Activated CD4-positive, alpha-beta memory T cell treated with anti-CD3 and anti-CD28 coated beads, Interleukin-2, amount 10 ng/mL, durations not matched to agents 7 days and 5 days (primary cell): ENCODE data around the gene UCP3. TPM values are rescaled to one million over a fixed set of nuclear protein-coding genes. Genes with fewer than 3 reads are reported as not detected.
A peak's percentile ranks its signal among the peaks of the same experiment; 100 is the strongest.
"Not testable (repeated sequence)": the region's sequence is repeated elsewhere in the genome, so short reads cannot be mapped to it uniquely, and the experiment has no call there.

Experiments used
- CTCF ChIA-PET: fragments of 350-600 bp; sonication (Branson Sonifier 250); formaldehyde crosslinking; loops from one replicate; lab custom pipeline; 2021; ENCODE audit warnings: antibody characterized with exemption, inconsistent platforms; lab: Charles Lee
- POLR2A ChIA-PET: fragments of 350-600 bp; sonication (Branson Sonifier 250); formaldehyde crosslinking; loops from one replicate; lab custom pipeline; 2021; ENCODE audit warnings: antibody characterized with exemption; lab: Charles Lee
- DNase-seq: peaks from one replicate; pipeline ENCODE4 v3.0.0-alpha.2; 2020
- H3K27ac Mint-ChIP-seq: one replicate; pipeline ENCODE4 v1.8.0; 2021; ENCODE audit warnings: mild to moderate bottlenecking, mixed read lengths
- H3K27me3 Mint-ChIP-seq: one replicate; pipeline ENCODE4 v1.8.0; 2021; ENCODE audit warnings: mixed read lengths
- H3K36me3 Mint-ChIP-seq: one replicate; pipeline ENCODE4 v1.8.0; 2021; ENCODE audit warnings: low read depth, mixed read lengths
- H3K4me1 Mint-ChIP-seq: one replicate; pipeline ENCODE4 v1.8.0; 2021; ENCODE audit warnings: mixed read lengths
- H3K4me3 Mint-ChIP-seq: one replicate; pipeline ENCODE4 v1.8.0; 2021; ENCODE audit warnings: mild to moderate bottlenecking, mixed read lengths
- H3K9me3 Mint-ChIP-seq: one replicate; pipeline ENCODE4 v1.8.0; 2021; ENCODE audit warnings: mixed read lengths
- total RNA-seq, 2 experiments: library from RNA; stranded (reverse); gene quantifications; one replicate each; pipeline ENCODE4 v1.2.3, GENCODE V29; 2021

Gene UCP3
- total RNA-seq, 2 experiments from 2014 or later: 1.8 to 2.4 TPM

GRCh38 chr11:73995731-73996130 lies 13.2 kb downstream of the UCP3 start:
- H3K36me3 Mint-ChIP-seq: peaks cover 7% of the 10 kb centered on the region
- H3K27me3 Mint-ChIP-seq: no peaks in the 10 kb centered on the region
- ChIA-PET POLR2A (interaction anchor here (1.1 to 10.1 kb wide), 15 partner anchors 9 to 174 kb away, joined by 3 to 185 read pairs (median 7); partner anchors contain the start of genes C2CD3, UCP2 and UCP3), CTCF (interaction anchor here (1.8 to 2.5 kb wide), 3 partner anchors 9 to 16 kb away, joined by 10 to 17 read pairs (median 13); partner anchors contain the start of gene UCP2)
- peaks cover 73% of the 10 kb centered on the region for H3K4me1 Mint-ChIP-seq
- peak overlapping the region; percentile 44 for H3K4me3 Mint-ChIP-seq
- H3K9me3 Mint-ChIP-seq: no peaks in the 10 kb centered on the region
- DNase-seq: peak; percentile 53
- peak overlapping the region; percentile 87 for H3K27ac Mint-ChIP-seq

GRCh38 chr11:73995247-73995646 lies 13.6 kb downstream of the UCP3 start:
- ChIA-PET CTCF (interaction anchor here (1.8 to 2.5 kb wide), 3 partner anchors 10 to 15 kb away, joined by 10 to 17 read pairs (median 13); partner anchors contain the start of gene UCP2), POLR2A (interaction anchor here (0.6 to 10.1 kb wide), 17 partner anchors 8 to 175 kb away, joined by 3 to 185 read pairs (median 6); partner anchors contain the start of genes C2CD3, UCP2 and UCP3)
- Mint-ChIP-seq H3K27ac (peak overlapping the region; percentile 87), H3K4me3 (peak overlapping the region; percentile 44), H3K27me3 (no peaks in the 10 kb centered on the region), H3K36me3 (peaks cover 7% of the 10 kb centered on the region), H3K4me1 (peaks cover 70% of the 10 kb centered on the region), H3K9me3 (no peaks in the 10 kb centered on the region)
- DNase-seq: no peak

- H3K27me3 Mint-ChIP-seq: no peaks in the 10 kb centered on the region
- H3K36me3 Mint-ChIP-seq: no peaks in the 10 kb centered on the region
- no peak overlapping the region for H3K4me3 Mint-ChIP-seq
- H3K9me3 Mint-ChIP-seq: no peaks in the 10 kb centered on the region
- ChIA-PET POLR2A (interaction anchor here (0.8 to 10.1 kb wide), 6 partner anchors 10 to 179 kb away, joined by 3 to 185 read pairs (median 4); partner anchors contain the start of genes C2CD3, PPME1 and UCP2), CTCF (interaction anchor here (1.5 to 2.1 kb wide), 3 partner anchors 11 to 28 kb away, joined by 5 to 7 read pairs (median 6); no protein-coding TSS in a partner anchor)
- DNase-seq: no peak
- peaks cover 43% of the 10 kb centered on the region for H3K4me1 Mint-ChIP-seq
- H3K27ac Mint-ChIP-seq: peak overlapping the region; percentile 44
These were observed 17.3 kb downstream of the UCP3 start for GRCh38 chr11:73991471-73992006.

GRCh38 chr11:73990730-73991129 lies 18.2 kb downstream of the UCP3 start:
- ChIA-PET CTCF (interaction anchor here (1.2 to 2.1 kb wide), 4 partner anchors 11 to 180 kb away, joined by 3 to 6 read pairs (median 5); partner anchors contain the start of genes C2CD3 and PPME1), POLR2A (interaction anchor here (10.1 kb wide), 1 partner anchor 9 kb away, joined by 185 read pairs; the partner anchor contains the start of gene UCP2)
- H3K27ac Mint-ChIP-seq: no peak overlapping the region
- H3K36me3 Mint-ChIP-seq: no peaks in the 10 kb centered on the region
- H3K27me3 Mint-ChIP-seq: no peaks in the 10 kb centered on the region
- DNase-seq: no peak
- peaks cover 37% of the 10 kb centered on the region for H3K4me1 Mint-ChIP-seq
- no peaks in the 10 kb centered on the region for H3K9me3 Mint-ChIP-seq
- no peak overlapping the region for H3K4me3 Mint-ChIP-seq

- Mint-ChIP-seq H3K36me3 (no peaks in the 10 kb centered on the region), H3K27me3 (no peaks in the 10 kb centered on the region), H3K27ac (no peak overlapping the region), H3K9me3 (no peaks in the 10 kb centered on the region), H3K4me1 (peaks cover 35% of the 10 kb centered on the region), H3K4me3 (no peak overlapping the region)
- ChIA-PET POLR2A (no interaction called here), CTCF (no interaction called here)
- DNase-seq: no peak
These were observed 19.7 kb downstream of the UCP3 start for GRCh38 chr11:73989156-73989555.

GRCh38 chr11:73988227-73988626 lies 20.7 kb downstream of the UCP3 start:
- no peaks in the 10 kb centered on the region for H3K27me3 Mint-ChIP-seq
- H3K36me3 Mint-ChIP-seq: no peaks in the 10 kb centered on the region
- DNase-seq: no peak
- ChIA-PET CTCF (no interaction called here), POLR2A (no interaction called here)
- no peak overlapping the region for H3K27ac Mint-ChIP-seq
- H3K9me3 Mint-ChIP-seq: no peaks in the 10 kb centered on the region
- H3K4me1 Mint-ChIP-seq: peaks cover 44% of the 10 kb centered on the region
- H3K4me3 Mint-ChIP-seq: no peak overlapping the region

- CTCF ChIA-PET, DNase-seq, H3K27me3 Mint-ChIP-seq, H3K9me3 Mint-ChIP-seq, H3K4me3 Mint-ChIP-seq: not testable (repeated sequence)
- POLR2A ChIA-PET: interaction anchor here (0.7 to 12.3 kb wide), 2 partner anchors 9 to 16 kb away, joined by 4 to 264 read pairs; no protein-coding TSS in a partner anchor
- H3K36me3 Mint-ChIP-seq: peaks cover 22% of the 10 kb centered on the region
- H3K4me1 Mint-ChIP-seq: peaks cover 24% of the 10 kb centered on the region
- peak overlapping the region; percentile 21 for H3K27ac Mint-ChIP-seq
These were observed 23.2 kb downstream of the UCP3 start for GRCh38 chr11:73985661-73986060.

- POLR2A ChIA-PET: interaction anchor here (1.5 to 12.3 kb wide), 6 partner anchors 12 to 187 kb away, joined by 5 to 264 read pairs (median 70); partner anchors contain the start of genes C2CD3, PPME1 and UCP3
- Mint-ChIP-seq H3K27me3 (no peaks in the 10 kb centered on the region), H3K9me3 (no peaks in the 10 kb centered on the region), H3K36me3 (peaks cover 40% of the 10 kb centered on the region), H3K4me1 (peaks cover 39% of the 10 kb centered on the region), H3K4me3 (peak overlapping the region; percentile 96), H3K27ac (peak overlapping the region; percentile 98)
- CTCF ChIA-PET: interaction anchor here (0.8 to 2.7 kb wide), 5 partner anchors 11 to 406 kb away, joined by 3 to 10 read pairs (median 3); no protein-coding TSS in a partner anchor
- DNase-seq: no peak
These were observed 24.9 kb downstream of the UCP3 start for GRCh38 chr11:73983741-73984538.

GRCh38 chr11:73982990-73983740 lies 25.7 kb downstream of the UCP3 start:
- DNase-seq: peak; percentile 96
- ChIA-PET POLR2A (interaction anchor here (0.7 to 12.3 kb wide), 15 partner anchors 13 to 510 kb away, joined by 3 to 264 read pairs (median 7); partner anchors contain the start of genes C2CD3, LIPT2, PPME1 and UCP3), CTCF (interaction anchor here (0.9 to 2.7 kb wide), 6 partner anchors 9 to 25 kb away, joined by 3 to 10 read pairs (median 4); no protein-coding TSS in a partner anchor)
- Mint-ChIP-seq H3K27ac (peak overlapping the region; percentile 98), H3K4me3 (peak overlapping the region; percentile 96), H3K27me3 (no peaks in the 10 kb centered on the region), H3K9me3 (no peaks in the 10 kb centered on the region), H3K4me1 (peaks cover 47% of the 10 kb centered on the region), H3K36me3 (peaks cover 47% of the 10 kb centered on the region)

GRCh38 chr11:73982595-73982989 lies 26.3 kb downstream of the UCP3 start, which contains the start of gene UCP2:
TSS of gene UCP2 (minus strand) at chr11:73982843. CDS start at chr11:73978378, 4,465 bp downstream.
- Mint-ChIP-seq H3K36me3 (peaks cover 53% of the 10 kb centered on the region), H3K4me1 (peaks cover 53% of the 10 kb centered on the region), H3K9me3 (no peaks in the 10 kb centered on the region), H3K27ac (peak within 1 kb of the TSS; percentile 98), H3K4me3 (peak within 1 kb of the TSS; percentile 96), H3K27me3 (no peaks in the 10 kb centered on the region)
- POLR2A ChIA-PET: interaction anchor here (0.7 to 12.3 kb wide), 16 partner anchors 13 to 510 kb away, joined by 3 to 264 read pairs (median 6); partner anchors contain the start of genes C2CD3, LIPT2, PPME1 and UCP3
- peak; percentile 90 for DNase-seq
- CTCF ChIA-PET: interaction anchor here (0.9 to 2.7 kb wide), 5 partner anchors 9 to 26 kb away, joined by 3 to 10 read pairs (median 4); no protein-coding TSS in a partner anchor

GRCh38 chr11:73981051-73981805 lies 27.7 kb downstream of the UCP3 start:
- no peaks in the 10 kb centered on the region for H3K9me3 Mint-ChIP-seq
- DNase-seq: no peak
- CTCF ChIA-PET: interaction anchor here (0.6 to 2.9 kb wide), 7 partner anchors 7 to 190 kb away, joined by 3 to 20 read pairs (median 7); partner anchors contain the start of genes C2CD3 and PPME1

More at GRCh38 chr11:73981051-73981805, 27.7 kb downstream of the UCP3 start:
- Mint-ChIP-seq H3K36me3 (peaks cover 67% of the 10 kb centered on the region), H3K4me3 (peak overlapping the region; percentile 96), H3K4me1 (peaks cover 66% of the 10 kb centered on the region), H3K27me3 (no peaks in the 10 kb centered on the region), H3K27ac (peak overlapping the region; percentile 98)
- POLR2A ChIA-PET: interaction anchor here (0.9 to 12.3 kb wide), 14 partner anchors 12 to 203 kb away, joined by 4 to 264 read pairs (median 16); partner anchors contain the start of genes C2CD3, PPME1 and UCP3
